Myocyte (in vitro differentiated cells): ENCODE data around the gene TRIM8. TPM values are rescaled to one million over a fixed set of nuclear protein-coding genes. Genes with fewer than 3 reads are reported as not detected.
"Not testable (repeated sequence)": the region's sequence is repeated elsewhere in the genome, so short reads cannot be mapped to it uniquely, and the experiment has no call there.

ENCODE experiments used
- DNase-seq: peaks from one replicate; pipeline ENCODE4 v3.0.0-alpha.2; 2012; ENCODE audit warnings: low read depth
- total RNA-seq: library from RNA; depleted of rRNA; stranded (reverse); fragments of >200 nt; gene quantifications from 2 replicates; pipeline ENCODE4 v1.2.3, GENCODE V29; 2014

The TRIM8 gene
- total RNA-seq, 1 donor from 2014 or later: 230 TPM

DNA sequence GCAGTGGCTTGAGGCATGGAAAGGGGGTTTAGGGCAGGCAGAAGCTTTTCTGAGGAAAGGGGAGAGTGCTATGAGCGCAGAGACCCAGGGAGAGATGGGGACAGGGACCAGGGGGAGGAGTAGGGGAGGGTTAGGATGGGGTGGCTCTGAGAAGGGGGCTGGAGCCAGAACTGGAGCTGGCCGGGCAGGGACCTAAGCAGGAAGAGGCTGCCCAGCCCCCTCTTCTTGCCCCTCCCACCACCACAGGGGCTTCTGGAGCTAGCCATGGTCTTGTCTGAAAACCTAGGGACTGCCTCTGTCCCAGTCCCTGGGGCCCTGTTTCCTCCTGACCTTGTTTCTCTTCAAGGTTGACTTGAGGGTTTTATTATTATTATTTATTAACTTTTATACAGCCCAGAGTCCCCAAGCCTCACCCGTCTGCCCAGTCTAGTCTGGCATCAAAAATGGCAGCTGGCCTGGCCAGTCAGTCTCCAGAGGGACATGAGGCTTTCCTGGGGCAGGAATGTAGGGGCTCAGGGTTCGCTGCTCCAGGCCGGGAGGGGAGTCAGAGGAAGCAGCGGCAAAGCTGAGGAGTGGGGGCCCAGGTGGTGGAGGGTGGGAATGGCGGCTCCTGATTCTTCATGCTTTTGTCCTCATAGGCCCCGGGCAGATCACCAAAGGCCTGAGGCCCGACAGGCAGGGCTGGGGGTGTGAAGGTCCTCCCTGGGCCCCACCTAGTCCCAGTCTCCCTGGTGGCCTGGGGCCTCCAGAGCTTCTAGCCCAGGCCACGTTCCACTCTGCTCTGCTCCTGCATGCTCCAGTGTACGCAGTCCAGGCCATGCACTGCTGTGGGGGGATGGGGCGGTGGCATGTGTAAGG lies 5.7 kb downstream of the TRIM8 start:
- no peak for DNase-seq

GRCh38 chr10:102650655-102651454 lies 6.6 kb downstream of the TRIM8 start:
- DNase-seq: no peak

GRCh38 chr10:102651455-102652169 lies 7.3 kb downstream of the TRIM8 start:
- DNase-seq: no peak

DNA sequence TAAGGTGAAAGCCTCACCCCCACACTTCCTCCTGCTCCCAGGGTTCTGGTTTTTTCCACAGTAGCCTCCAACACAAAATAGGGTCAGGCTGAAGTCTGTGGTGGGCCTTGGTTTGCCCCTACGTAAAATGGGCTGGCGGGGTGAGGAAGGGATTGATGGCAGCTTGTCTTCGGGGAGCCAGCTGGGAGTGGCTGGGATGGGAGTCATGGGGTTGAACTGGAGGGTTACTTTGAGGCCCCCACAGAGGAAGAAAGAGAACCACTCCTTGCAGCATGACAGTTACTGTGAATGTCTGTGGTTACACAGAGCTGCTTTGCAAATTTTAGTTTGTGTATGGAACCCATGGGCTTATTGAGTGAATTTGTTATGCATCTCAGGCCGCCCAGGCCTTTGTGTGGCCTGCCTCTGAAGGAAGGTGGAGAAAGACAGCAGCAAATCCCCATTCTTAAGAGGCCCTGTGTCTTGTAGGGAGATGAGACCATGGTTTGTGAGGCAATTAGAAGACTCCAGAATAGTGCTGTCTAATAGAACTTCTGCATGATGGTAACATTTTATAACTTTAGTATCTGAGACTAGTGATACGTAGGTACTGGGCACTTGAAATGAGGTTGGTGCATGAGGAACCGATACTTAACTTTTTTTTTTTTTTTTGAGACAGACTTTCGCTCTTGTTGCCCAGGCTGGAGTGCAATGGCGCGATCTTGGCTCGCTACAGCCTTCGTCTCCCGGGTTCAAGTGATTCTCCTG lies 8.1 kb downstream of the TRIM8 start:
- no peak for DNase-seq

DNA sequence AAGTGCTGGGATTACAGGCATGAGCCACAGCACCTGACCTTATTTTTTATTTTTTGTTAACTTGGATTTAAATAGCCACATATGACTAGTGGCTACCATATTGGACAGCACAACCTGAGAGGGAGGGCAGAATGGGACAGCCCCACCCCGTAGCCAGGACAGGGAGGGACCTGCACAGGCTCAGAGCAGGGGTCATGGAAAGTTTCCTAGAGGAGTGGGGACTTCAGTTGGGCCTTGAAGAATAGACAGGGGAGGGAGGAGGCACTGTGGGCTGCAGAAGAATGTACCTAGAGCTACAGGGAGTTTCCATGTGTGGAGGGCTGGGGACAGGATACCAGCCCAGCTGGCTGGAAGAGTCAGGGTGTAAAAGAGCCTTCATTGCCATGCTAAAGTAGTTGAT lies 8.8 kb downstream of the TRIM8 start:
- no peak for DNase-seq

GRCh38 chr10:102654566-102654965 lies 10.3 kb downstream of the TRIM8 start:
- DNase-seq: no peak

- DNase-seq: no peak
These were observed 10.7 kb downstream of the TRIM8 start for GRCh38 chr10:102654969-102655368.

GRCh38 chr10:102656026-102656425 lies 11.7 kb downstream of the TRIM8 start:
- DNase-seq: no peak

DNA sequence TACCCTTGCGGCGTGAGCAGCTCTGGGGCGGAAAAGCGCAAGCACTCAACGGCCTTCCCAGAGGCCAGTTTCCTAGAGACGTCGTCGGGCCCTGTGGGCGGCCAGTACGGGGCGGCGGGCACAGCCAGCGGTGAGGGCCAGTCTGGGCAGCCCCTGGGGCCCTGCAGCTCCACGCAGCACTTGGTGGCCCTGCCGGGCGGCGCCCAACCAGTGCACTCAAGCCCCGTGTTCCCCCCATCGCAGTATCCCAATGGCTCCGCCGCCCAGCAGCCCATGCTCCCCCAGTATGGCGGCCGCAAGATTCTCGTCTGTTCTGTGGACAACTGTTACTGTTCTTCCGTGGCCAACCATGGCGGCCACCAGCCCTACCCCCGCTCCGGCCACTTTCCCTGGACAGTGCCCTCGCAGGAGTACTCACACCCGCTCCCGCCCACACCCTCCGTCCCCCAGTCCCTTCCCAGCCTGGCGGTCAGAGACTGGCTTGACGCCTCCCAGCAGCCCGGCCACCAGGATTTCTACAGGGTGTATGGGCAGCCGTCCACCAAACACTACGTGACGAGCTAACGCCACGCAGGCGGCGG lies 12.6 kb downstream of the TRIM8 start:
- DNase-seq: no peak

DNA sequence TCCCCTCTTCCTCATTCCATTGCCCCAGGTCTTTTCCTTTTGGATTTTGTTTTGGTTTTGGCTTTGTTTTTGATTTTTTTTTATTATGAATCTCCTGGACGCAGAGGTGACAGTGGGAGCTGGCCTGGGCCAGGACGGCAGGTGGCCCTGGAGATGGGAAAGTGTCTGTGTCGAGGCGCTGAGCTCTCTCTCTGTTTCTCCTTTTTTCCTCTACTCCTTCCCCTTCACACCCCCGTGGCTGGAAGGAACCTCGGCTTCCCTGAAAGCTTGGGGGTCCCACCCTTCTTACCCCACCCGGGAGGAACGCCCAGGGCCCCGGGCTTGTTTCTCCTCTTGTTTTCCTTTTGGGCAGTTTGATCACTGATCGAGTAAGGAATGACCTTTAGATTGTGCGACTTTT lies 13.2 kb downstream of the TRIM8 start:
- no peak for DNase-seq

DNA sequence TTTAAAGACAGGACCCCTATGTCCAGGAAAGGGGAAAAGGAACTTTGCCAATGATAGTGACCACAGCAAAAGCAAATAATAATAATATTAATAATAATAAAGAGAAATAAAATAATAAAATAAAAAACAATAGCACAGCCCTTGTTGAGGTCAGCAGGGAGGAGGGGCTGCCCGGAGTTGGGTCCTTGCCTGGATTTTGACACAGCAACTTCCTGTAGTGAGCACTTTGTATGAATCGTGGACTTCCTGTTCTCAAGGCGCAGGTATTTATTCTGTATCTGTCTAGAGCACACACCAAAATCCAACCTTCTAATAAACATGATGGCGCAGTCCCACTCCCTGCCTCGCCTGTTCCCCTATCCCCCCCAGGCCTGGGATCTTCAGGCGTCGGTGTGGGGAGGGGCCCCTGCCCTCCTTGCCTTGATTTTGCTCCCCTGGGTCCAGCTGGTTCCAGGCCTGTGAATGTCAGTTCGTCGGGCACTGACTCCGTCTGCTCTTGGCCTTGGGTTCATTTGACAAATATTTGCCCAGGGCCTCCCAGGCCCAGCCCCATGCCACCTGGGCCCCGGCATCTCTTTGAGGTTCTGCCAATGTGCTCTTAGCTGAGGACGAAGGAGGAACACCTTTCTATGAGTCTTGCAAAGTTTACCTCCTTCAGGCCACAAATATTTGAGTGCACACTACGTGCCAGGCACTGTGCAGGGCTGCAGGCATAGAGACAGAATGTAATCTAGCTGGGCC lies 13.9 kb downstream of the TRIM8 start:
- no peak for DNase-seq

DNA sequence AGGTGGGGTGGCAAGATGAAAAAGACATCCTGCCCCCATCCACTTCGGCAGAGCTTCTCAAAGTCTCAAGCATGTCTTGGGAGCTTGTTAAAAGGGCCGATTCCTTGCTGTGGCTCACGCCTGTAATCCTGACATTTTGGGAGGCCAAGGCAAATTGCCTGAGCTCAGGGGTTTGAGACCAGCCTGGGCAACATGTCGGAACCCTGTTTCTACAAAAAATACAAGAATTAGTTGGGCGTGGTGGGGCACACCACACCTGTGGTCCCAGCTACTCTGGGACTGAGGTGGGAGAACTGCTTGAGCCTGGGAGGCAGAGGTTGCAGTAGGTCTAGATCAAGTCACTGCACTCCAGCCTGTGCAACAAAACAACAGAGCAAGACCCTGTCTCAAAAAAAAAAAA lies 14.5 kb downstream of the TRIM8 start:
- DNase-seq: no peak

GRCh38 chr10:102660888-102661657 lies 16.8 kb downstream of the TRIM8 start:
- DNase-seq: peak; percentile 96

- no peak for DNase-seq
These were observed 17.4 kb downstream of the TRIM8 start for GRCh38 chr10:102661658-102662028.

GRCh38 chr10:102665904-102666509 lies 21.7 kb downstream of the TRIM8 start:
- peak; percentile 54 for DNase-seq

- DNase-seq: not testable (repeated sequence)
These were observed 23.1 kb downstream of the TRIM8 start for GRCh38 chr10:102667411-102667810.

GRCh38 chr10:102668326-102669107 lies 24.2 kb downstream of the TRIM8 start:
- peak; percentile 86 for DNase-seq
